22Rv1 (cell line): Measurements from ENCODE around the gene DMD.

Experiments used
- H3K27ac ChIP-seq: fragments of 450-650 bp; 2 replicates; pipeline ENCODE4 v1.5.1; 2017
- CTCF ChIP-seq: fragments of 450-650 bp; IDR thresholded peaks from 2 replicates; pipeline ENCODE4 v1.5.1; 2017; ENCODE audit warnings: mild to moderate bottlenecking
- ZFX ChIP-seq: fragments of 450-650 bp; IDR thresholded peaks from 2 replicates; pipeline ENCODE4 v1.6.1; 2017; ENCODE audit warnings: antibody characterized with exemption, borderline replicate concordance

Gene DMD

GRCh38 chrX:33132569-33132968 is 78.8 kb downstream of the DMD start:
- TF ChIP-seq CTCF (no peak), ZFX (no peak)
- H3K27ac ChIP-seq: no peak overlapping the region

GRCh38 chrX:33129607-33130006 is 81.7 kb downstream of the DMD start:
- TF ChIP-seq ZFX: no peak
- no peak for TF ChIP-seq CTCF
- no peak overlapping the region for H3K27ac ChIP-seq

- TF ChIP-seq ZFX (no peak), CTCF (no peak)
Measured at GRCh38 chrX:33128048-33128805, 83.1 kb downstream of the DMD start.

GRCh38 chrX:33126469-33126868 is 84.9 kb downstream of the DMD start:
- no peak overlapping the region for H3K27ac ChIP-seq

More at GRCh38 chrX:33128048-33128805, 83.1 kb downstream of the DMD start:
- H3K27ac ChIP-seq: no peak overlapping the region

GRCh38 chrX:33109858-33110257 is 101.5 kb downstream of the DMD start:
- no peak overlapping the region for H3K27ac ChIP-seq
- TF ChIP-seq CTCF (no peak), ZFX (no peak)

More at GRCh38 chrX:33126469-33126868, 84.9 kb downstream of the DMD start:
- TF ChIP-seq CTCF (no peak), ZFX (no peak)

- no peak for TF ChIP-seq ZFX
- no peak for TF ChIP-seq CTCF
- H3K27ac ChIP-seq: no peak overlapping the region
Measured at GRCh38 chrX:33106737-33107136, 104.6 kb downstream of the DMD start.

- H3K27ac ChIP-seq: no peak overlapping the region
- TF ChIP-seq CTCF (no peak), ZFX (no peak)
Measured at GRCh38 chrX:33095079-33095478, 116.3 kb downstream of the DMD start.
